Activated CD8-positive, alpha-beta memory T cell treated with anti-CD3 and anti-CD28 coated beads, Interleukin-2, amount 10 ng/mL, durations not matched to agents 7 days and 5 days (primary cell): ENCODE data around the gene SPRED1. TPM values are rescaled to one million over a fixed set of nuclear protein-coding genes. Genes with fewer than 3 reads are reported as not detected.

Source experiments
- ATAC-seq: fragments of 150-1000 bp; cut with Tn5 transposase; one replicate; pipeline ENCODE4 v1.10.0; 2021; ENCODE audit warnings: moderate library complexity
- CTCF ChIA-PET: fragments of 350-600 bp; sonication (Branson Sonifier 250); formaldehyde crosslinking; loops from one replicate; lab custom pipeline; 2021; ENCODE audit warnings: antibody characterized with exemption; lab: Charles Lee
- DNase-seq: peaks from one replicate; pipeline ENCODE4 v3.0.0-alpha.2; 2020
- H3K27ac Mint-ChIP-seq: one replicate; pipeline ENCODE4 v1.8.0; 2021; ENCODE audit warnings: mild to moderate bottlenecking, mixed read lengths
- H3K27me3 Mint-ChIP-seq: one replicate; pipeline ENCODE4 v1.8.0; 2021; ENCODE audit warnings: mixed read lengths
- H3K36me3 Mint-ChIP-seq: one replicate; pipeline ENCODE4 v1.8.0; 2021; ENCODE audit warnings: mild to moderate bottlenecking, mixed read lengths
- H3K4me1 Mint-ChIP-seq: one replicate; pipeline ENCODE4 v1.8.0; 2021; ENCODE audit warnings: mixed read lengths
- H3K4me3 Mint-ChIP-seq: one replicate; pipeline ENCODE4 v1.8.0; 2021; ENCODE audit warnings: mild to moderate bottlenecking, moderate library complexity, mixed read lengths
- H3K9me3 Mint-ChIP-seq: one replicate; pipeline ENCODE4 v1.8.0; 2022; ENCODE audit warnings: low read depth, mixed read lengths
- total RNA-seq, 2 experiments: library from RNA; stranded (reverse); gene quantifications; one replicate each; pipeline ENCODE4 v1.2.3, GENCODE V29; 2021

SPRED1 gene
- total RNA-seq, result under 1 TPM; 0.06 to 0.07 TPM

DNA sequence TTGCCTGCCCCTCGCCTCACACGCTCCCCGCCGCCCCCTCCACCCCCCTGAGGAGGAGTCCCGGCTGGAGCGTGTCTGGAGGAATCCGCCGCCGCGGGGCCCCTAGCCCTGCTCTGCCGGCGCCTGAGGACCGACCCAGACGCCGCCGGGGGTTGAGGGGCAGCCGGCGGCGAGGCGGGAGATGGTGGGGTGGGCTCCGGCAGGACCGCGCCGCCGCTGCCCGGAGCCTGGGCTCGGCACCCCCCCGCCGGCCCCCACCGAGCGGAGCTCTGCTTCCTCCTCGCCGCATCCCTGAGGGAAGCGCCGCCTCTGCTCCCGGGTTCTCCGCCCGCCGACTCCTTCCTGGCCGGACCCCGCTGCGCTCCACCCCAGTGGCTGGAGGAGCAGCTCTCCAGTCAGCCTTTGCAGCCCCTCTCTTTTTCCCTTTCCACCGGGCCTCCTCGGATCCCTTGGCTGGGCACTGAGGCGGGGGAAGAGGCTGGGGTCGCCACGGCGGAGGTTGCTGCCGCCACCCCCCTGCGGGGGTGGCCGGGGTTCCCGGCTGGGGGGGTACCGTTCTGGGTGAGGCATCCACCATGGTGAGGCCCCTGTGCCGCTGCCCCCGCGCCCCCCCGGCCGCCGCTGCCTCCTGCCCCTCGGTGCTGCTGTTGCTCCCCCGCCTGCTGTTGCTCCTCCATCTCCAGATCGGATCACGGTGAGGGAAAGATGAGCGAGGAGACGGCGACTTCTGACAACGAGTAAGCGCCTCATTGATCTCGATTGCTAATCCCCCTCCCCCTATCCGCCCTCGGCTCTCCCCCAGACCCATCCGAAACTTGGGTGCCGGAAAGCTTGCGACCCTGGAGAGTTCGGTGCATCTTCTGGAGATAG lies at the start of gene SPRED1:
TSS of gene SPRED1 (plus strand) at position 356 of the 870 bp plus-strand sequence. CDS start at position 706, 350 bp downstream.
- CTCF ChIA-PET, result interaction anchor here (1.0 to 1.4 kb wide), 2 partner anchors 100 to 180 kb away, joined by 3 read pairs; no protein-coding TSS in a partner anchor
- peak within 1 kb of the TSS; percentile 14 for H3K27ac Mint-ChIP-seq
- H3K4me3 Mint-ChIP-seq, result peak within 1 kb of the TSS; percentile 71
- DNase-seq (no peak), ATAC-seq (peak; percentile 28)
- no peaks in the 10 kb centered on the region for H3K36me3 Mint-ChIP-seq
- H3K27me3 Mint-ChIP-seq, result peaks cover 69% of the 10 kb centered on the region
- peaks cover 25% of the 10 kb centered on the region for H3K4me1 Mint-ChIP-seq
- H3K9me3 Mint-ChIP-seq, result no peaks in the 10 kb centered on the region

DNA sequence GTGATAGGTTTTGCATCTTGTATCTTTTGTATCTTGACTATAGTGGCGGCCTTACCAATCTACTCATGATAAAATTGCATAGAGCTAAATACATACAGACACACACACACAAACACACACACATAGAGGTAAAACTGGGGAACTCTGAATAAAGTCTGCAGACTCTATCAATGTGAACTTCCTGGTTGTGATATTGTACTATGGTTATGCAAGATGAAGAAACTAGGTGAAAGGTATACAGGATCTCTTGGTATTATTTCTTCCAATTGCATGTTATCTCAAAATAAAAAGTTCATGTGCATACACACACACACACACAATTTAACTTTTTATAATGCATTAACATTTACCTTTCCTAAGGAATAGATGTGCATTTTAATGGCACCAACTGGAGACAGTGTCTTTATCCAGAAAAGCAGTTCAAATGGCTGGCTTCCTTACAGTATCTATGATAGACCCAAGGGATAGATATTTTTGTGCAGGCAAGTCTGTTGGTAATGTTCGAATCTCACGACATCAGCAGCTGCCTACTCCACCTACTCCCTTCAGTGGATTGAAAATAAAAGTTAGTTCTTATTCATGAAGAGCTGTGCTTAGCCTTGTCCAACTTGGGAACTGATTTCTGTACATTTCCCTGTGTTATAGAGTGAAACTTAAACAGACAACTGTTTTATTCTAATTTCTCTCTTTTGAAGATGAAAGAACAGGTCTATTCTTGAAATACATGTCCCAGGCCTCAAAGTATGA lies 46.9 kb upstream of the SPRED1 start:
- no peak overlapping the region for H3K4me3 Mint-ChIP-seq
- no peaks in the 10 kb centered on the region for H3K4me1 Mint-ChIP-seq
- H3K9me3 Mint-ChIP-seq, result no peaks in the 10 kb centered on the region
- H3K27me3 Mint-ChIP-seq, result peaks cover 47% of the 10 kb centered on the region
- ATAC-seq (no peak), DNase-seq (no peak)
- no peak overlapping the region for H3K27ac Mint-ChIP-seq
- CTCF ChIA-PET, result no interaction called here
- H3K36me3 Mint-ChIP-seq, result no peaks in the 10 kb centered on the region

GRCh38 chr15:38207621-38208020 lies 45.0 kb upstream of the SPRED1 start:
- CTCF ChIA-PET, result no interaction called here
- H3K4me3 Mint-ChIP-seq, result no peak overlapping the region

GRCh38 chr15:38208206-38208605 lies 44.4 kb upstream of the SPRED1 start:
- DNase-seq (no peak), ATAC-seq (no peak)
- CTCF ChIA-PET, result no interaction called here
- H3K27me3 Mint-ChIP-seq, result peaks cover 49% of the 10 kb centered on the region
- no peaks in the 10 kb centered on the region for H3K4me1 Mint-ChIP-seq
- no peak overlapping the region for H3K27ac Mint-ChIP-seq
- H3K36me3 Mint-ChIP-seq, result no peaks in the 10 kb centered on the region
- no peaks in the 10 kb centered on the region for H3K9me3 Mint-ChIP-seq
- no peak overlapping the region for H3K4me3 Mint-ChIP-seq

More at GRCh38 chr15:38207621-38208020, 45.0 kb upstream of the SPRED1 start:
- Mint-ChIP-seq H3K9me3 (no peaks in the 10 kb centered on the region), H3K4me1 (no peaks in the 10 kb centered on the region), H3K27ac (no peak overlapping the region), H3K27me3 (peaks cover 47% of the 10 kb centered on the region), H3K36me3 (no peaks in the 10 kb centered on the region)
- ATAC-seq (no peak), DNase-seq (no peak)

- CTCF ChIA-PET, result no interaction called here
- H3K27me3 Mint-ChIP-seq, result peaks cover 51% of the 10 kb centered on the region
- H3K9me3 Mint-ChIP-seq, result no peaks in the 10 kb centered on the region
- no peaks in the 10 kb centered on the region for H3K36me3 Mint-ChIP-seq
- no peaks in the 10 kb centered on the region for H3K4me1 Mint-ChIP-seq
- H3K4me3 Mint-ChIP-seq, result no peak overlapping the region
- no peak for ATAC-seq
- no peak overlapping the region for H3K27ac Mint-ChIP-seq
- no peak for DNase-seq
Observed at GRCh38 chr15:38208779-38209178, 43.9 kb upstream of the SPRED1 start.

GRCh38 chr15:38211249-38211648 lies 41.4 kb upstream of the SPRED1 start:
- DNase-seq, result no peak
- ATAC-seq, result no peak
- Mint-ChIP-seq H3K4me3 (no peak overlapping the region), H3K27ac (no peak overlapping the region), H3K4me1 (no peaks in the 10 kb centered on the region), H3K36me3 (no peaks in the 10 kb centered on the region), H3K9me3 (no peaks in the 10 kb centered on the region), H3K27me3 (peaks cover 36% of the 10 kb centered on the region)
- CTCF ChIA-PET, result no interaction called here

GRCh38 chr15:38211811-38212210 lies 40.8 kb upstream of the SPRED1 start:
- CTCF ChIA-PET, result no interaction called here
- no peaks in the 10 kb centered on the region for H3K4me1 Mint-ChIP-seq
- peaks cover 36% of the 10 kb centered on the region for H3K27me3 Mint-ChIP-seq
- H3K36me3 Mint-ChIP-seq, result no peaks in the 10 kb centered on the region
- no peak for DNase-seq
- no peak overlapping the region for H3K4me3 Mint-ChIP-seq
- no peak overlapping the region for H3K27ac Mint-ChIP-seq
- no peaks in the 10 kb centered on the region for H3K9me3 Mint-ChIP-seq
- no peak for ATAC-seq

- ATAC-seq, result no peak
Observed at GRCh38 chr15:38212729-38213351, 39.8 kb upstream of the SPRED1 start.

DNA sequence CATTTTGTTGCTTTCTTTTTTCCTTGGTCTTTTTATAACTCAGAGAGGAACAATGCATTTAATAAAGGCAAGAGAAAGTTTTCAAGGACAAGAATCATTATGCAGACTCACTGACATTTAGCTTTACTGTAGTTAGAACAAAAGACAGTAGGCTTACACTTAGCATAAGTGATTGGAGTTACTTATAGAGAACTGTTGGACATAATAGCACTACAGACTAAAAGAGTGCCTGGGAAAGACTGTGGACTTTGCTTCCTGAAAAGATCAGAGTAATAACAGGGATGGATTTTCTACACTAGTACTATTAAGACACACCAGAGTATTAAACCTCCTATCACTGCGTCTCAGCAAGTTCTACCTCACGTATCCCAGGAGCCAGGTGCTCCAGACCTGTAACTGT lies 39.3 kb upstream of the SPRED1 start:
- DNase-seq (no peak), ATAC-seq (no peak)
- Mint-ChIP-seq H3K4me3 (no peak overlapping the region), H3K36me3 (no peaks in the 10 kb centered on the region), H3K27me3 (peaks cover 38% of the 10 kb centered on the region), H3K9me3 (no peaks in the 10 kb centered on the region), H3K27ac (no peak overlapping the region), H3K4me1 (peaks cover 1% of the 10 kb centered on the region)
- CTCF ChIA-PET, result no interaction called here

More at GRCh38 chr15:38212729-38213351, 39.8 kb upstream of the SPRED1 start:
- Mint-ChIP-seq H3K4me1 (peaks cover 1% of the 10 kb centered on the region), H3K4me3 (no peak overlapping the region), H3K27me3 (peaks cover 35% of the 10 kb centered on the region), H3K27ac (no peak overlapping the region), H3K9me3 (no peaks in the 10 kb centered on the region), H3K36me3 (no peaks in the 10 kb centered on the region)
- no peak for DNase-seq
- CTCF ChIA-PET, result no interaction called here

GRCh38 chr15:38215707-38216106 lies 36.9 kb upstream of the SPRED1 start:
- CTCF ChIA-PET, result no interaction called here
- Mint-ChIP-seq H3K27ac (no peak overlapping the region), H3K4me3 (no peak overlapping the region), H3K9me3 (no peaks in the 10 kb centered on the region), H3K4me1 (peaks cover 1% of the 10 kb centered on the region), H3K36me3 (no peaks in the 10 kb centered on the region), H3K27me3 (peaks cover 41% of the 10 kb centered on the region)
- no peak for ATAC-seq
- no peak for DNase-seq

DNA sequence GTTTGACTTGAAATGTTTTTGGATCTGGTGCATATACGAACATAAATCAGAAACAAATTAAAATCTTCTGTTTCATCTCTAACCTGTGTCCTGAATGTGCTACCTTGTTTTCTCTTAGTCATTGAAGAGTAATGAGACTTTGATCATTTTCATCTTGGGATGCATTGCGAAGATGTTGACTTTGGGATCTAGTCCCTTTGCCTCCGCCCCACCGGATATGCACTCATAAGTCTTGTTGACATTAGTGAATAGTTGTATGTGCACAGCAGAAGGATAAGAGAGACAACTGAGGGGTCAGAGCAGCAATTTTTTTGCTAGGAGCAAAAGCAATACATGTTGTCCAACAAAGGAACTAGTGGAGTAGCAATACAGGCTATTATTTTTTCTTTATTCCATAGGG lies 35.9 kb upstream of the SPRED1 start:
- Mint-ChIP-seq H3K27me3 (peaks cover 37% of the 10 kb centered on the region), H3K36me3 (no peaks in the 10 kb centered on the region), H3K4me3 (no peak overlapping the region), H3K4me1 (peaks cover 1% of the 10 kb centered on the region), H3K27ac (no peak overlapping the region), H3K9me3 (no peaks in the 10 kb centered on the region)
- CTCF ChIA-PET, result no interaction called here
- DNase-seq, result no peak
- ATAC-seq, result no peak

DNA sequence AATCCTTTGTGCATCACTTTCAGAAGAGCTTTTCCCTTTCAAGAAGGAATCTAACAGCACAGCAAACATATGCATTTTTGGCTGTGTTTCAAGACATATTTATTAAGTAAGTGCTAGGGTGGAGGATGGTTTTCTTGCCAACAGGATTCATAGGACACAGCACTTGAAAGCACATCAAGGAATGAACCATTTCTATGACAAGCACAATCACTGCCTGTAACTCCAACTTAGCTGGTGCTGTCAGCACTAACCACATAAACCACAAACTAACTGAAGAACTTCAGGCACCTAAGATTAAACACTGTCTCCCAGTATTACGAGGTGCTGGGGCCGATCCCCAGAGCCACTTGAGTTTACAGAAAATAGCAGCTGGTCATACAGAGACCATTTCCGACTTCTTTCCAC lies 35.4 kb upstream of the SPRED1 start:
- CTCF ChIA-PET, result no interaction called here
- H3K4me3 Mint-ChIP-seq, result no peak overlapping the region
- no peak overlapping the region for H3K27ac Mint-ChIP-seq
- H3K36me3 Mint-ChIP-seq, result no peaks in the 10 kb centered on the region
- peaks cover 37% of the 10 kb centered on the region for H3K27me3 Mint-ChIP-seq
- no peaks in the 10 kb centered on the region for H3K9me3 Mint-ChIP-seq
- ATAC-seq (no peak), DNase-seq (no peak)
- peaks cover 1% of the 10 kb centered on the region for H3K4me1 Mint-ChIP-seq

GRCh38 chr15:38217788-38218609 lies 34.6 kb upstream of the SPRED1 start:
- no peak for ATAC-seq
- Mint-ChIP-seq H3K4me1 (peaks cover 1% of the 10 kb centered on the region), H3K27ac (no peak overlapping the region), H3K36me3 (no peaks in the 10 kb centered on the region), H3K27me3 (peaks cover 33% of the 10 kb centered on the region), H3K9me3 (no peaks in the 10 kb centered on the region), H3K4me3 (no peak overlapping the region)
- CTCF ChIA-PET, result no interaction called here
- no peak for DNase-seq
